GM19395 (cell line): ENCODE data around the gene SNRNP200.
"Not testable (repeated sequence)": the region's sequence is repeated elsewhere in the genome, so short reads cannot be mapped to it uniquely, and the experiment has no call there.

ENCODE experiments used
- ATAC-seq: cut with Tn5 transposase; IDR thresholded peaks from one replicate; pipeline ENCODE4 v1.9.1; 2021; ENCODE audit warnings: mild to moderate bottlenecking, moderate library complexity; ENCODE audit not compliant: unreplicated experiment

The SNRNP200 gene

GRCh38 chr2:96325884-96326255, 20.5 kb upstream of the SNRNP200 start:
- no peak for ATAC-seq

DNA sequence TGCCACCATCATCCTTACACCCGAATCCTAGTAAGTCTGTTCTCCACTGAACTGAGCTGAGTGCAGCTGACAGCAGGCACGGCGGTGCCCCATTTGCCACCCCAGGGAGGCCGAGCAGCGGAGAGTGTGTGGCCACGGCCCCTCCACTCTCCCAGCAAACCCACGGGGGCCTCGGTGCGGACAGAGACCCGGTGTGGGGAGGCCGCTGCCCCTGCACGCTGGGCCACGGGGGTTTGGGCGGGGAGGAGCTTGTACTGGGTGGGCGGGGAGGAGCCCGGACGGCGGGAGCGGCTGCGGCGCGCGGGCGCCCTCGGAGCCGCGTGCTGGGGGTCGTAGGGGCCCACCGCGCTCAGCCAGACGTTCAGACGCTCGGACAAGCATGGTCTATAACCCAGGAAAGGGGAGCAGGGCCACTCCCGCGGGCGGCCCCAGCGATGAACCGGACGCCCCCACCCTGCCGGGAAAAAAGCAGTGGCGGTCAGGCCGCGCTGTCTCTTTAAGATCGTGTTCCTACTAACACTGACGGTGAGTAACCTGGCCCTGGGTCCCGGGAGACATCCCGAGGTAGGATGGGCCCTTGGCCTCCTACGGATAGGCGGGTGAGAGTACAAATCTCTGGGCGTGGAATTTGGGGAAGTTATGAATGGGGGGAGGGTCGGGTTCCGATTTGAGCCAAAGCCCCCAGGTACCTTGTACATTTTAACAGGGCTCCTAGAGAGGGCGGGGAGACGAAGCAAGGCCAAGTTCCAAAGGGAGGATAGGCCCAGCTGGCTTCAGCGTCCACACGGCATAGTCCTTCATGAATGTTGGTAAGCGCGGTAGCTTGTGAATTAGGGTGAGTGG, 19.9 kb upstream of the SNRNP200 start, which contains the start of gene ITPRIPL1:
ITPRIPL1 (plus strand) TSS at position 277 of the 843 bp plus-strand sequence; CDS start at position 800, 523 bp downstream.
- no peak for ATAC-seq

- ATAC-seq, result no peak
These were observed 19.3 kb upstream of the SNRNP200 start for GRCh38 chr2:96324721-96325040.

DNA sequence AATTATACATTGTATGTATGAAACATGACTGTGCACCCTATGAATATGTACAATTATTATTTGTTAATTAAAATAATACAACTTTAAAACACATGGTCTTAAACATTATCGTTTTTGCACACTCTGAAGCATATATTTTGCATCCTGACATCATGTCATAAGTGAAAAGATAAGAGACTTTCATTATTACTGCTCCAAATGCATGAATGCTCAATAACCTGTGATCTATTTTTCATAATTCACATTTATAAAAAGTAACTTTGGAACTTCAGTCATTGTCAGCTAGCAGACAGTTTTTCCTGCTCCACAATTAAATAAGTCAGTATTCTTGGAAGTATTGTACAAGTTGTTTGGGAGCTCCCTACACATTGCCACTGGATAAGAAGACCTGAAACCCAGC, 18.5 kb upstream of the SNRNP200 start:
- no peak for ATAC-seq

GRCh38 chr2:96320728-96321622, 15.6 kb upstream of the SNRNP200 start:
- ATAC-seq, result peak; percentile 30

GRCh38 chr2:96320326-96320725, 15.0 kb upstream of the SNRNP200 start:
- no peak for ATAC-seq

- ATAC-seq, result no peak
These were observed 14.1 kb upstream of the SNRNP200 start for GRCh38 chr2:96319396-96319795.

DNA sequence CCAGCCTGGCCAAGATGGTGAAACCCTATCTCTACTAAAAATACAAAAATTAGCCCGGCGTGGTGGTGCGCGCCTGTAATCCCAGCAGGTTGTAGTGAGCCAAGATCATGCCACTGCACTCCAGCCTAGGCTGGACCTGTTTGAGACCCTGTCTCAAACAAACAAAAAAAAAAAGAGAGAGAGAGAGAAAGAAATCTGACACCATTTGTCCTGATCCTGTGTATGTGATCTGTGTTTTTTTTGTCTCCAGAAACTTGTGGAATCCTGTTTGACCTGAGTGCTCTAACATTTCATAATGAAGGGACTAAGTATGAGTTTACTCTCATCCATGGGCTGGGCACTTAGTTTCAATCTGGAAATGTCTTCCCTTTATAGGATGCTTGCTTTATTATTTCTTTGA, 13.4 kb upstream of the SNRNP200 start:
- no peak for ATAC-seq

DNA sequence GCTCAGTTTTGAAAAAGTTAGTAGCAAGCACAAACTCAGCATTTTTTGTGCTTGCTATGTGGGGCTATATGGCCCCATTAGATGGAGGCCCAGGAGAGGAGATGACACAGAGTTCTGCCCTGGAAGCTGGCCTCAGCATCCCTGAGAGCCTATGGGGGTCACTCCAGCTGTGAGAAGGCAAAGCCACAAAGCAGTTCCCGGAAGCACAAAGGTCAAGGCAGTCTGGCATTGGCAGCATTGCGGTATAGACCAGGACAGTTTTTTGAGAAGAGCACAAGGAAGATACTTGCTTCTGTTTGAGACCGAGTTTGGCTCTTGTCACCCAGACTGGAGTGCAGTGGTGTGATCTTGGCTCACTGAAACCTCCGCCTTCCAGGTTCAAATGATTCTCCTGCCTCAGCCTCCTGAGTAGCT, 12.2 kb upstream of the SNRNP200 start:
- ATAC-seq, result no peak

DNA sequence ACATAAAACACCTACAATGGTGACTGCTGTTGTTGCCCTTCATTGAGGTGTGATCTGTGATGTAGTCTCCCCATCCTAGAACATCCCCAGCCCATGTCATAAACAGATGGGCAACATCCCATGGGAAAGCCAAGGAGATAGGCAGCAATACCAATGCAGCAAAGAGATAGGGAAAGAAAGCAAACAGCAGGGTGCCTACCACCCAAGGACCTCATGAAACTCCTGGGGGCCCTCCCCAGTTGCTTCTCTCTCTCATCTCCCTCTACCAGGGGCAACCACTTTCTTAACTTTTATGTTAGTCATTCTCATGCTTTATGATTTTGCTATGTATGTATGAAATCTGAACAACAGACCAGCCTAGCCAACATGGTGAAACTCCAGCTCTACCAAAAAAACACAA, 11.7 kb upstream of the SNRNP200 start:
- ATAC-seq, result no peak

DNA sequence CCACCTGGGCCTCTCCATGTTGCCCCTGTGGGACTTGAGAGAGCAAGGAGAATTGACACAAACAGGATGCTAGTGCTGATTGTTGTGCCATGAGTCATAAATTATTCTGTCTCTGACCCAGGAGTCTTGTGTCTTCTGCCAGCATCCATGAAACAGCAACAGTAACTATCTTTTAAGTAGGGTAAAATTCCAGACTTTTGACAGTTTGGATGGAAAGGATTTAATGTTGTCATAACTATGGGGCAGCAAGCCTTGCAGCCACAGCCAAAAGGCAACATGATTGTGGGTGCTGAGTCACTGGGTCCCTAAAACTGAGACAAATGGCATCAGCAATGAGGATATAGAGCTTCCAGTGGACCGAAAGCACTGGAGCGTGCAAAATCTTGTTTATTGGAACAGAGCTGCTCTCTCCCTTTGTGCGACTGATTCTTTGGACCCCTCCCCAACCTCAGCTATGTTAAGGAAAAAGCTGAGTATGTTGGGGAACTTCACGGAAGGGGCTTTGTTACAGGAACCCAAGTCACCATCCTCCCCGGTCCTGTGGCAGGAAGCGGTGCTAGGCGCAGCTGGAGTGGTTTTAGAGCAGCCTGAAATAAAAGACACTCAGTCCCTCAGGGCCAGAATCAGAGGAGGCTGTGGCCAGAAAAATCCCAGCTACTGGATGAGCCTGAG, 10.2 kb upstream of the SNRNP200 start:
- ATAC-seq, result no peak

DNA sequence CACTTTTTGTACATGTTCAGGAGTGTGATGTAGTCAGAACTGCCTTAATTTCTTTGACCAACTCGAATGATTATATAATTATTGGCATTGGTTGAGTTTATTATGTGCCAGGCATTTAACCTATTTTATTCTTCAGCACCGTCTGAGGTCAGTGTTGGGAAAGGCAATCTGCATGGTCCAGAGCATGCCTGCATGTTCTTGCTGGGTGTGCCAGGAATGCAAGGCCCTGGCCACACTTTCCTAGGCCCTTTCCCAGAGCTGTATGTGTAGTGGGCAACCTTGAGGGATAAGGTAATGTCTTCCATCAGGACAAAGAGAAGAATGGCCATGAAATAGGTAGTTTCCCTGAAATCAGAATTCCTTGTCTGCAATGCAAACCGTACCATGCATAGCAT, 9.7 kb upstream of the SNRNP200 start:
- ATAC-seq, result no peak

DNA sequence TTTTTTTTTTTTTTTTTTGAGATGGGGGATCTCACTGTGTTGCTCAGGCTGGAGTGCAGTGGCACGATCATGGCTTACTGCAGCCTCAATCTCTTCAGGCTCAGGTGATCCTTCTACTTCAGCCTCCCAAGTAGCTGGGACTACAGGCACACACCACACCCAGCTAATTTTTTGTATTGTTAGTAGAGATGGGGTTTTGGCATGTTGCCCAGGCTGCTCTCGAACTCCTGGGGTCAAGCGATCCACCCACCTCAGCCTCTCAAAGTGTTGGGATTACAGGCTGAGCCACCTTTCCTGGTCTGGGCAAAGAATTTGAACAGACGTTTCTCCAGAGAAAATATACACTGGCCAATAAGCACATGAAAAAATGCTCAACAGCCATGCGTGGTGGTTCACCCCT, 2.9 kb upstream of the SNRNP200 start:
- no peak for ATAC-seq

GRCh38 chr2:96306370-96306769, 1.0 kb upstream of the SNRNP200 start:
- no peak for ATAC-seq

- no peak for ATAC-seq
These were observed 598 bp upstream of the SNRNP200 start for GRCh38 chr2:96305979-96306308.

DNA sequence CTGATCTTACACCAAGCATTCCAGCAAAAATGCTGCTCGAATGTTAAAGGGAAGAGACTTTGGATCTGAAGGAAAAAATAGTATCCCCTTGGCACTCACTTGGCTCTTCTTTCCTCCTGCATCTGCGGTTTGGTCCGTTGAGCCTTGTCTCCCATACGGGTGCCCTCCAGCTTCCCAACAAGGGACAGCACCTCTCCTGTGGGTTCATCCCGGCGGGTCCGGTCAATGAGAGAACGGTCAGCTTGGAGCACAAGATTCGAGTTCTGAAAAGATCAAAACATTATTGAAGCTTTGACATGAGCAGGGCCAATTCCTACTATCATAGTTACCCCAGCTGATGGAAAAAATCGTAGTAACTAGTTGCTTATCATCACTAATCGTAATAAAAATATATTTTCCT, 740 bp downstream of the SNRNP200 start:
- no peak for ATAC-seq

- ATAC-seq, result no peak
These were observed 3.5 kb downstream of the SNRNP200 start for GRCh38 chr2:96301865-96302264.

- no peak for ATAC-seq
These were observed 8.4 kb downstream of the SNRNP200 start for GRCh38 chr2:96296925-96297324.

DNA sequence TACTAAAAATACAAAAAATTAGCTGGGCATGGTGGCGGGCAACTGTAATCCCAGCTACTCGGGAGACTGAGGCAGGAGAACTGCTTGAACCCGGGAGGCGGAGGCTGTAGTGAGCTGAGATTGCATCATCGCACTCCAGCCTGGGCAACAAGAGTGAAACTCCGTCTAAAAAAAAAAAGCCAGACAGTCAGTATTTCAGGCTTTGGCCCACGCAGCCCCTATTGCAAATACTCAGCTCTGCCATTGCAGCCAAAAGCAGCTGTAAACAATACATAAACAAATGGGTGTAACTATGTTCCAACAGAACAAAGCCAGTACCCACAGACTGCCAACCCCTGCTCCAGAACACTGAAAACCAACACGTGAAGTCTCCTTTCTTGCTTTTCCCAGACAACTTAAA, 11.1 kb downstream of the SNRNP200 start:
- not testable (repeated sequence) for ATAC-seq

DNA sequence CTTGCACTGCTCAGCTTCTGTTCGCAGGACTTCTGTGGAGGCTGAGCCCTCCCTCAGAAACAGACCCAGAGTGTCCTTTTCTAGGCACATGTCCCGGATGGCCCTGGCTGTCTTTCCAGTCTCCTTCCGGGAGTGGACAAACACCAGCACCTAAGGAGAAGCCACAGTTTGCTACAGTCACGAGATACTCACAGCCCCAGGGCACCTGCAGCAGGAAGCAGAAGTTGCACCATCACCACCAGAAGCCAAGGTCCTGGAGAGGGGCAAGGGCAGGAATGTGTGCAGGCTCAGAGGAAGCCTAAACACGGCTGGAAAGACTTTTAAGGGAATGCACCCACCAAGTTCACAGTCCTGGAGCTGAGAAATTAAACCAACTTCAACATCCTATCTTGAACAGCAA, 13.6 kb downstream of the SNRNP200 start:
- no peak for ATAC-seq

DNA sequence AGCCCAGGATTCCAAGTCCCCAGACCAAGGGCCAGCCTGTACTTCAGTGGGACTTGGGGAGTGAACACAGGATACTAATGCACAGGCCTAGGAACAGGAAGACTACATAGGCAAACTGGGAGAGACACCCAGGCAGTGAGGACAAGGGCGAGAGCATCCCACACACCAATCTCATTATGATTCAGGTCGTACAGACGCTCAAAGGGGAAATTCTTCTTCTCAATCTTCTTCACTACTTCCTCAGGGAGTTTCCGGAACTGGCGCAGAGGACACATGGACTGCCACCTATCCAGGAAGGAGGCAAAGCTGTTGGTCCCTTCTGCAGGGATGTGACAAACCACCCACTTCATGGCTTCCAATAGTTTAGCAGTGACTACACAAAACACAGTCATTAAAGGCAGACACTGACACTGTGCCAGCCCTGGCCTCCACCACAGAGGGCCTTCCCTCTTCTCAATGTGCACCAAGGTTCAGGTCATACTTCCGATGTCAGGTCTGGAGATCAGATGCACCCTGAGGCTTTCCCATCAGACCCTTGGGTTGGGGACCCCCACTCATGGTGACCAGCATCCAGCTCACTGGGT, 18.0 kb downstream of the SNRNP200 start:
- ATAC-seq, result no peak
